Spleen (tissue), 11 donors: ENCODE data around the gene OGDHL. TPM values are rescaled to one million over a fixed set of nuclear protein-coding genes. Genes with fewer than 3 reads are reported as not detected.
"Not testable (repeated sequence)": the region's sequence is repeated elsewhere in the genome, so short reads cannot be mapped to it uniquely, and the experiment has no call there.

Source experiments
- DNase-seq: peaks from one replicate; pipeline ENCODE4 v3.0.0-alpha.2; 2020
- H3K27ac ChIP-seq, 8 donors: fragments of 200-600 bp; sonication (generic) in 7 of 8; 1 replicate in 4 of 8; 2 replicates in 4 of 8; pipeline versions ENCODE4 v1.5.0 to v1.8.0; 2016 to 2021; ENCODE audit warnings: inconsistent platforms in 4 of 8, mild to moderate bottlenecking in 4 of 8, moderate library complexity in 1 of 8
- H3K27me3 ChIP-seq, 7 donors: fragments of 200-600 bp; sonication (generic) in 6 of 7; replicated peaks in 1 of 7; 1 replicate in 4 of 7; 2 replicates in 3 of 7; pipeline versions ENCODE4 v1.5.0 to v1.8.0; 2016 to 2021; ENCODE audit warnings: inconsistent platforms in 3 of 7, mild to moderate bottlenecking in 1 of 7
- H3K36me3 ChIP-seq, 6 donors: fragments of 200-600 bp; sonication (generic) in 5 of 6; 1 replicate in 4 of 6; 2 replicates in 2 of 6; pipeline versions ENCODE4 v1.5.0 to v1.8.0; 2016 to 2021; ENCODE audit warnings: inconsistent platforms in 2 of 6
- H3K4me1 ChIP-seq, 6 donors: fragments of 200-600 bp; sonication (generic) in 5 of 6; 1 replicate in 3 of 6; 2 replicates in 3 of 6; pipeline versions ENCODE4 v1.5.0 to v1.8.0; 2016 to 2021; ENCODE audit warnings: inconsistent platforms in 3 of 6
- H3K4me3 ChIP-seq, 8 donors: fragments of 200-600 bp; sonication (generic) in 7 of 8; 1 replicate in 4 of 8; 2 replicates in 4 of 8; pipeline versions ENCODE4 v1.5.0 to v1.8.0; 2016 to 2021; ENCODE audit warnings: inconsistent platforms in 4 of 8, mild to moderate bottlenecking in 4 of 8, moderate library complexity in 2 of 8
- H3K9me3 ChIP-seq, 8 donors: fragments of 200-600 bp; sonication (generic) in 7 of 8; 1 replicate in 4 of 8; 2 replicates in 4 of 8; pipeline versions ENCODE4 v1.5.0 to v1.8.0; 2016 to 2021; ENCODE audit warnings: inconsistent platforms in 4 of 8
- POLR2A ChIP-seq, 3 donors: fragments of 450-650 bp; IDR thresholded peaks; one replicate each; pipeline ENCODE4 v1.5.1; 2017; ENCODE audit warnings: antibody characterized with exemption in 3 of 3, mild to moderate bottlenecking in 1 of 3
- POLR2AphosphoS5 ChIP-seq, 3 donors: sonication (generic); formaldehyde crosslinking; IDR thresholded peaks; one replicate each; pipeline ENCODE4 v1.5.1; 2017; ENCODE audit warnings: antibody characterized with exemption in 3 of 3
- WGBS, 5 donors: extraction: QIAGEN DNeasy Blood & Tissue Kit in 3 of 5; methylation state at CpG; one replicate each; pipeline versions ENCODE4 v1.1.5 to v1.1.7; 2013 to 2018; 5-methylcytosine and 5-hydroxymethylcytosine counted together
- intact Hi-C: fragments of 100-400 bp; cut with DNase I; formaldehyde crosslinking; loops from one replicate; pipeline ENCODE4 v1.15.0; 2023; ENCODE audit warnings: low total_unique reads
- polyA plus RNA-seq, 3 donors: library from polyadenylated mRNA; stranded (reverse); fragments of 200-250 nt; gene quantifications; one replicate each; pipeline ENCODE4 v1.2.1, GENCODE V29; 2013
- total RNA-seq, 7 donors: library from RNA; depleted of rRNA in 3 of 7; stranded (reverse); fragments of >200 nt in 3 of 7; fragmentation: NEBNext Ultra II Directional in 4 of 7; extraction: Animal tissue kit (Norgen Biotek cat#: 25700) in 4 of 7; gene quantifications; one replicate each; pipeline versions ENCODE4 v1.1.0 to v1.2.1, GENCODE V29; 2016 to 2021
- TF ChIP-seq, protein P1 (sequence below), 11 experiments: fragments of 200-600 bp in 7 of 11; fragments of 450-650 bp in 4 of 11; sonication (generic) in 4 of 11; IDR thresholded peaks in 8 of 11; conservative IDR thresholded peaks in 3 of 11; 1 replicate in 7 of 11; 2 replicates in 4 of 11; pipeline versions ENCODE4 v1.4.0 to v1.8.0; 2016 to 2021; ENCODE audit warnings: antibody characterized with exemption in 11 of 11, inconsistent platforms in 4 of 11, mild to moderate bottlenecking in 1 of 11
- donor health status: healthy with polysubstance abuse.
- donor health status: DM: no; HTN: no; CAD: no; lungs with moderate emphysema.
- donor health status: DM: no; HTN: no; CAD: no.
- donor health status: Bipolar disorder and iron deficiency.
- donor health status: healthy.
- donor health status: DM: no; HTN: no; CAD: no.
- donor health status: DM: yes; HTN: yes; CAD: no.

OGDHL gene
- total and polyA plus RNA-seq, 10 donors, result 0.09 to 1.6 (median 0.19) TPM; not detected in 2

- intact Hi-C loops, result no loop called here
- Histone ChIP-seq H3K36me3 (no peaks in the 10 kb centered on the region), H3K4me1 (no peaks in the 10 kb centered on the region), H3K9me3 (peaks cover 0 to 6% (median 0%) of the 10 kb centered on the region in 8 donors), H3K4me3 (no peak overlapping the region), H3K27ac (no peak overlapping the region), H3K27me3 (peaks cover 0 to 49% (median 18%) of the 10 kb centered on the region in 7 donors)
- DNase-seq, result no peak
- TF ChIP-seq POLR2AphosphoS5 (IDR thresholded peaks at IDR 0.05), result no peak
- TF ChIP-seq, protein P1, sequence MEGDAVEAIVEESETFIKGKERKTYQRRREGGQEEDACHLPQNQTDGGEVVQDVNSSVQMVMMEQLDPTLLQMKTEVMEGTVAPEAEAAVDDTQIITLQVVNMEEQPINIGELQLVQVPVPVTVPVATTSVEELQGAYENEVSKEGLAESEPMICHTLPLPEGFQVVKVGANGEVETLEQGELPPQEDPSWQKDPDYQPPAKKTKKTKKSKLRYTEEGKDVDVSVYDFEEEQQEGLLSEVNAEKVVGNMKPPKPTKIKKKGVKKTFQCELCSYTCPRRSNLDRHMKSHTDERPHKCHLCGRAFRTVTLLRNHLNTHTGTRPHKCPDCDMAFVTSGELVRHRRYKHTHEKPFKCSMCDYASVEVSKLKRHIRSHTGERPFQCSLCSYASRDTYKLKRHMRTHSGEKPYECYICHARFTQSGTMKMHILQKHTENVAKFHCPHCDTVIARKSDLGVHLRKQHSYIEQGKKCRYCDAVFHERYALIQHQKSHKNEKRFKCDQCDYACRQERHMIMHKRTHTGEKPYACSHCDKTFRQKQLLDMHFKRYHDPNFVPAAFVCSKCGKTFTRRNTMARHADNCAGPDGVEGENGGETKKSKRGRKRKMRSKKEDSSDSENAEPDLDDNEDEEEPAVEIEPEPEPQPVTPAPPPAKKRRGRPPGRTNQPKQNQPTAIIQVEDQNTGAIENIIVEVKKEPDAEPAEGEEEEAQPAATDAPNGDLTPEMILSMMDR (IDR thresholded peaks at IDR 0.05 in 8 of 11, conservative IDR thresholded peaks at IDR 0.05 in 3 of 11), result no peak
- TF ChIP-seq POLR2A (IDR thresholded peaks at IDR 0.05), result no peak
- WGBS, 5 donors, result 77 to 90% (median 83%) methylated on average over 4 of the region's 4 CpGs
These were observed 14.7 kb upstream of the OGDHL start for GRCh38 chr10:49776851-49777250.

- 62 to 80% (median 70%) methylated on average over 2 of the region's 2 CpGs for WGBS, 5 donors
- no peak overlapping the region for H3K4me3 ChIP-seq
- H3K27ac ChIP-seq, result no peak overlapping the region
- no peaks in the 10 kb centered on the region for H3K36me3 ChIP-seq
- no peaks in the 10 kb centered on the region for H3K4me1 ChIP-seq
- TF ChIP-seq, protein P1 (IDR thresholded peaks at IDR 0.05 in 8 of 11, conservative IDR thresholded peaks at IDR 0.05 in 3 of 11), result no peak
- TF ChIP-seq POLR2A (IDR thresholded peaks at IDR 0.05) (no peak), POLR2AphosphoS5 (IDR thresholded peaks at IDR 0.05) (no peak)
- intact Hi-C loops, result no loop called here
- peaks cover 0 to 6% (median 0%) of the 10 kb centered on the region in 8 donors for H3K9me3 ChIP-seq
- DNase-seq, result no peak
- peaks cover 0 to 52% (median 22%) of the 10 kb centered on the region in 7 donors for H3K27me3 ChIP-seq
These were observed 12.9 kb upstream of the OGDHL start for GRCh38 chr10:49775014-49775413.

DNA sequence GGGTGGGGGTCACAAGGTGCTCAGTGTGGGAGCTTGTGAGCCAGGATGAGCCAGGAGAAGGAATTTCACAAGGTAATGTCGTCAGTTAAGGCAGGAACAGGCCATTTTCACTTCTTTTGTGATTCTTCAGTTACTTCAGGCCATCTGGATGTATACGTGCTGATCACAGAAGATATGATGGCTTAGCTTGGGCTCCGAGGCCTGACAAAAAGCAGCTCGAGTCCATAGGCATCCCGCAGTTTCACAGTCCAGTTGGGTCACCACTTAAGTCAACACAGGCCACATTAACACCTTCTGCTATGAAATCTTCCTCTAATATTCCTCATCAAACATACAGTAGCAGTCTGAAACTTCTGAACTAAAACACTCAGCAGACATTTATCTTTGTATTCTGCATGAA, 10.8 kb upstream of the OGDHL start:
- DNase-seq, H3K36me3 ChIP-seq, H3K4me1 ChIP-seq, H3K9me3 ChIP-seq, intact Hi-C loops, H3K27ac ChIP-seq, H3K4me3 ChIP-seq: not testable (repeated sequence)
- 38 to 57% (median 45%) methylated on average over 5 of the region's 5 CpGs for WGBS, 5 donors
- H3K27me3 ChIP-seq, result peaks cover 5 to 59% (median 36%) of the 10 kb centered on the region in 7 donors

- H3K27ac ChIP-seq, H3K4me3 ChIP-seq, H3K4me1 ChIP-seq, H3K36me3 ChIP-seq, intact Hi-C loops, DNase-seq: not testable (repeated sequence)
- WGBS, 5 donors, result 38 to 50% (median 47%) methylated on average over 11 of the region's 11 CpGs
- H3K9me3 ChIP-seq, result peaks cover 0 to 18% (median 7%) of the 10 kb centered on the region in 8 donors
- H3K27me3 ChIP-seq, result peaks cover 5 to 77% (median 33%) of the 10 kb centered on the region in 7 donors
These were observed 8.9 kb upstream of the OGDHL start for GRCh38 chr10:49771046-49771445.

- TF ChIP-seq POLR2A (IDR thresholded peaks at IDR 0.05) (no peak), POLR2AphosphoS5 (IDR thresholded peaks at IDR 0.05) (no peak)
- TF ChIP-seq, protein P1 (IDR thresholded peaks at IDR 0.05 in 8 of 11, conservative IDR thresholded peaks at IDR 0.05 in 3 of 11), result no peak
- 87 to 96% (median 95%) methylated on average over 8 of the region's 8 CpGs for WGBS, 5 donors
- peaks cover 0 to 18% (median 7%) of the 10 kb centered on the region in 8 donors for H3K9me3 ChIP-seq
These were observed 7.6 kb upstream of the OGDHL start for GRCh38 chr10:49769692-49770091.

More at GRCh38 chr10:49769692-49770091, 7.6 kb upstream of the OGDHL start:
- no peak for DNase-seq
- Histone ChIP-seq H3K36me3 (no peaks in the 10 kb centered on the region), H3K27me3 (peaks cover 5 to 89% (median 41%) of the 10 kb centered on the region in 7 donors), H3K4me3 (no peak overlapping the region), H3K4me1 (no peaks in the 10 kb centered on the region), H3K27ac (no peak overlapping the region)
- intact Hi-C loops, result no loop called here
